Measurements from ENCODE around the gene GRB2. TPM values are rescaled to one million over a fixed set of nuclear protein-coding genes. Genes with fewer than 3 reads are reported as not detected.

The GRB2 gene
- total RNA-seq, 1 experiment from 2014 or later = 148 TPM

DNA sequence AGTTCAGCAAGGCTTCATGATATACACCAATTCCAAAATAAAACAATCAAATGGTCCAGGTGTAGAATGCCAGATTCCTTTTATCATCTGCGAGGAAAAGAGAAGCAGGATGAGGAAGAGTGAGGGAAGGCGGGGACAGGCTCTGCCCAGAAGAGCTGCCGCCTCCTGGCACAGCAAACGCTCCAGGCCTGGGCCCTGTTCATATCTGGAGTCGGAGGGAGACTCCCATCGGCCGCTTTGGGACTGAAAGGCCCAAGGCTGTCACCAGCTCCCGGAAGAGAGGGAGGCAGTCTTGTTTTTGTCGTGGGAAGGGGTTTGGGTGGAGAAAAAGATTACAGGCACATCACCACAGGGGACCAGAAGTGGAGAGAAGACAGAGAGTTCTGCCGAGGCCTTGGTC, 87.3 kb downstream of the GRB2 start:
- no TSS peak for BruUV-seq (replicated peaks)
- H3K4me3 ChIP-seq (ENCODE audit: low read depth in 2 of 2, low read length in 2 of 2) = no peak overlapping the region
- TF ChIP-seq, protein P1, sequence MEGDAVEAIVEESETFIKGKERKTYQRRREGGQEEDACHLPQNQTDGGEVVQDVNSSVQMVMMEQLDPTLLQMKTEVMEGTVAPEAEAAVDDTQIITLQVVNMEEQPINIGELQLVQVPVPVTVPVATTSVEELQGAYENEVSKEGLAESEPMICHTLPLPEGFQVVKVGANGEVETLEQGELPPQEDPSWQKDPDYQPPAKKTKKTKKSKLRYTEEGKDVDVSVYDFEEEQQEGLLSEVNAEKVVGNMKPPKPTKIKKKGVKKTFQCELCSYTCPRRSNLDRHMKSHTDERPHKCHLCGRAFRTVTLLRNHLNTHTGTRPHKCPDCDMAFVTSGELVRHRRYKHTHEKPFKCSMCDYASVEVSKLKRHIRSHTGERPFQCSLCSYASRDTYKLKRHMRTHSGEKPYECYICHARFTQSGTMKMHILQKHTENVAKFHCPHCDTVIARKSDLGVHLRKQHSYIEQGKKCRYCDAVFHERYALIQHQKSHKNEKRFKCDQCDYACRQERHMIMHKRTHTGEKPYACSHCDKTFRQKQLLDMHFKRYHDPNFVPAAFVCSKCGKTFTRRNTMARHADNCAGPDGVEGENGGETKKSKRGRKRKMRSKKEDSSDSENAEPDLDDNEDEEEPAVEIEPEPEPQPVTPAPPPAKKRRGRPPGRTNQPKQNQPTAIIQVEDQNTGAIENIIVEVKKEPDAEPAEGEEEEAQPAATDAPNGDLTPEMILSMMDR (IDR thresholded peaks at IDR 0.05) = no peak
- TF ChIP-seq, protein P2, sequence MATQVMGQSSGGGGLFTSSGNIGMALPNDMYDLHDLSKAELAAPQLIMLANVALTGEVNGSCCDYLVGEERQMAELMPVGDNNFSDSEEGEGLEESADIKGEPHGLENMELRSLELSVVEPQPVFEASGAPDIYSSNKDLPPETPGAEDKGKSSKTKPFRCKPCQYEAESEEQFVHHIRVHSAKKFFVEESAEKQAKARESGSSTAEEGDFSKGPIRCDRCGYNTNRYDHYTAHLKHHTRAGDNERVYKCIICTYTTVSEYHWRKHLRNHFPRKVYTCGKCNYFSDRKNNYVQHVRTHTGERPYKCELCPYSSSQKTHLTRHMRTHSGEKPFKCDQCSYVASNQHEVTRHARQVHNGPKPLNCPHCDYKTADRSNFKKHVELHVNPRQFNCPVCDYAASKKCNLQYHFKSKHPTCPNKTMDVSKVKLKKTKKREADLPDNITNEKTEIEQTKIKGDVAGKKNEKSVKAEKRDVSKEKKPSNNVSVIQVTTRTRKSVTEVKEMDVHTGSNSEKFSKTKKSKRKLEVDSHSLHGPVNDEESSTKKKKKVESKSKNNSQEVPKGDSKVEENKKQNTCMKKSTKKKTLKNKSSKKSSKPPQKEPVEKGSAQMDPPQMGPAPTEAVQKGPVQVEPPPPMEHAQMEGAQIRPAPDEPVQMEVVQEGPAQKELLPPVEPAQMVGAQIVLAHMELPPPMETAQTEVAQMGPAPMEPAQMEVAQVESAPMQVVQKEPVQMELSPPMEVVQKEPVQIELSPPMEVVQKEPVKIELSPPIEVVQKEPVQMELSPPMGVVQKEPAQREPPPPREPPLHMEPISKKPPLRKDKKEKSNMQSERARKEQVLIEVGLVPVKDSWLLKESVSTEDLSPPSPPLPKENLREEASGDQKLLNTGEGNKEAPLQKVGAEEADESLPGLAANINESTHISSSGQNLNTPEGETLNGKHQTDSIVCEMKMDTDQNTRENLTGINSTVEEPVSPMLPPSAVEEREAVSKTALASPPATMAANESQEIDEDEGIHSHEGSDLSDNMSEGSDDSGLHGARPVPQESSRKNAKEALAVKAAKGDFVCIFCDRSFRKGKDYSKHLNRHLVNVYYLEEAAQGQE (IDR thresholded peaks at IDR 0.05; ENCODE audit: insufficient read depth in 1 of 2, low read depth in 2 of 2, low read length in 1 of 2) = no peak
- no peak for TF ChIP-seq SIN3A (IDR thresholded peaks at IDR 0.05; ENCODE audit: borderline replicate concordance, insufficient read depth, low read depth, low read length)
- no peak for TF ChIP-seq TCF7L2 (IDR thresholded peaks at IDR 0.05; ENCODE audit: low read depth, low read length)
- TF ChIP-seq POLR2AphosphoS5 (IDR thresholded peaks at IDR 0.05; ENCODE audit: low read depth, low read length) = no peak
- ChIA-PET CTCF (no interaction called here), POLR2A (no interaction called here)
- no peaks in the 10 kb centered on the region for H3K27me3 ChIP-seq (ENCODE audit: control insufficient read depth, insufficient read depth, low read length)
- no peaks in the 10 kb centered on the region for H3K4me1 ChIP-seq (ENCODE audit: control insufficient read depth, insufficient read depth, low read length)
- in situ Hi-C loops (cut with HindIII; ENCODE audit: low pct_unique_long_range_greater_than_20kb, low sequenced_read_pairs) (no loop called here), intact Hi-C loops (cut with micrococcal nuclease; ENCODE audit: unreplicated experiment) (no loop called here)
- no peaks in the 10 kb centered on the region for H3K9me3 ChIP-seq (ENCODE audit: control insufficient read depth, insufficient read depth, low read depth, low read length)
- no peak overlapping the region for H3K27ac ChIP-seq (ENCODE audit: low read length)
- no peak for DNase-seq (ENCODE audit: low read depth, low spot score)
- H3K36me3 ChIP-seq (ENCODE audit: control insufficient read depth, insufficient read depth, low read length) = no peaks in the 10 kb centered on the region
- ATAC-seq = no peak

DNA sequence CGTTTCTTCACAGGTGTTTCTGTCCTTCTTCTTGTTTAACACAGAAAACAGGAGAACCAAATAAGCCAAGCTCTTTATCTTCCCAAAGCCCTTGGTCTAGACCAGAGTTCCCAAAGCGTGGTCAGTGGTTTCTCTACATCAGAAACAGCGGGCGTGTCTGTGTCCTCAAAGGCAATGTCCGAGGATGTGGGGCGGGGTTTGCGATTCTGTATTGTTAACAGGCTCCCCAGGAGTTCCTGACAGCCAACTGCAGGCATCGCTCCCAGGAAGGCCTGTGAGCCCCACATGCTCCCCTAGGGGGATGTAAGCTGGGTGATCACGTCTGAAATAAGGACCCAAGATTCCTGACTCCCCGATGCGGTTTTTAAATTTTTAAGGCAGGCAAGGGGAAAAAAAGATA, 87.8 kb downstream of the GRB2 start:
- no peak overlapping the region for H3K4me3 ChIP-seq (ENCODE audit: low read depth in 2 of 2, low read length in 2 of 2)
- in situ Hi-C loops (cut with HindIII; ENCODE audit: low pct_unique_long_range_greater_than_20kb, low sequenced_read_pairs) = no loop called here
- POLR2A ChIA-PET = no interaction called here
- H3K4me1 ChIP-seq (ENCODE audit: control insufficient read depth, insufficient read depth, low read length) = no peaks in the 10 kb centered on the region
- no peak for DNase-seq (ENCODE audit: low read depth, low spot score)
- H3K36me3 ChIP-seq (ENCODE audit: control insufficient read depth, insufficient read depth, low read length) = no peaks in the 10 kb centered on the region
- no peak for ATAC-seq
- H3K27me3 ChIP-seq (ENCODE audit: control insufficient read depth, insufficient read depth, low read length) = no peaks in the 10 kb centered on the region
- H3K9me3 ChIP-seq (ENCODE audit: control insufficient read depth, insufficient read depth, low read depth, low read length) = no peaks in the 10 kb centered on the region
- no peak for TF ChIP-seq POLR2AphosphoS5 (IDR thresholded peaks at IDR 0.05; ENCODE audit: low read depth, low read length)
- TF ChIP-seq TCF7L2 (IDR thresholded peaks at IDR 0.05; ENCODE audit: low read depth, low read length) = no peak
- TF ChIP-seq, protein P2 (IDR thresholded peaks at IDR 0.05; ENCODE audit: insufficient read depth in 1 of 2, low read depth in 2 of 2, low read length in 1 of 2) = no peak
- no peak for TF ChIP-seq SIN3A (IDR thresholded peaks at IDR 0.05; ENCODE audit: borderline replicate concordance, insufficient read depth, low read depth, low read length)
- TF ChIP-seq, protein P1 (IDR thresholded peaks at IDR 0.05) = no peak
- intact Hi-C loops (cut with micrococcal nuclease; ENCODE audit: unreplicated experiment) = no loop called here
- CTCF ChIA-PET = interaction anchor here (0.6 kb wide), 1 partner anchor 371 kb away, joined by 4 read pairs; no protein-coding TSS in a partner anchor
- BruUV-seq (replicated peaks) = no TSS peak
- H3K27ac ChIP-seq (ENCODE audit: low read length) = no peak overlapping the region

All from Panc1 (cell line).